IPS-20b (cell line): ENCODE data around the gene RARB.
A peak's percentile ranks its signal among the peaks of the same experiment; 100 is the strongest.

Experiments
- H3K27ac ChIP-seq: one replicate; pipeline ENCODE4 v1.5.1; 2013; ENCODE audit warnings: low read length
- H3K27me3 ChIP-seq: 2 replicates; pipeline ENCODE4 v1.6.1; 2013; ENCODE audit warnings: mild to moderate bottlenecking, low read length, inconsistent platforms; ENCODE audit not compliant: insufficient read depth
- H3K36me3 ChIP-seq: 2 replicates; pipeline ENCODE4 v1.6.1; 2013; ENCODE audit warnings: low read depth, mild to moderate bottlenecking, inconsistent platforms, low read length, moderate library complexity; ENCODE audit not compliant: insufficient read depth
- H3K4me1 ChIP-seq: 2 replicates; pipeline ENCODE4 v1.6.1; 2013; ENCODE audit warnings: mild to moderate bottlenecking, control low read depth, inconsistent platforms, low read length, moderate library complexity; ENCODE audit not compliant: insufficient read depth
- H3K4me3 ChIP-seq: 2 replicates; pipeline ENCODE4 v1.5.1; 2013; ENCODE audit warnings: mild to moderate bottlenecking, low read length, inconsistent platforms
- H3K9ac ChIP-seq: 2 replicates; pipeline ENCODE4 v1.6.1; 2013; ENCODE audit warnings: low read depth, mild to moderate bottlenecking, inconsistent platforms, low read length, moderate library complexity
- H3K9me3 ChIP-seq: 2 replicates; pipeline ENCODE4 v1.6.1; 2013; ENCODE audit warnings: mild to moderate bottlenecking, low read depth, low read length, inconsistent platforms; ENCODE audit not compliant: insufficient read depth

The RARB gene

DNA sequence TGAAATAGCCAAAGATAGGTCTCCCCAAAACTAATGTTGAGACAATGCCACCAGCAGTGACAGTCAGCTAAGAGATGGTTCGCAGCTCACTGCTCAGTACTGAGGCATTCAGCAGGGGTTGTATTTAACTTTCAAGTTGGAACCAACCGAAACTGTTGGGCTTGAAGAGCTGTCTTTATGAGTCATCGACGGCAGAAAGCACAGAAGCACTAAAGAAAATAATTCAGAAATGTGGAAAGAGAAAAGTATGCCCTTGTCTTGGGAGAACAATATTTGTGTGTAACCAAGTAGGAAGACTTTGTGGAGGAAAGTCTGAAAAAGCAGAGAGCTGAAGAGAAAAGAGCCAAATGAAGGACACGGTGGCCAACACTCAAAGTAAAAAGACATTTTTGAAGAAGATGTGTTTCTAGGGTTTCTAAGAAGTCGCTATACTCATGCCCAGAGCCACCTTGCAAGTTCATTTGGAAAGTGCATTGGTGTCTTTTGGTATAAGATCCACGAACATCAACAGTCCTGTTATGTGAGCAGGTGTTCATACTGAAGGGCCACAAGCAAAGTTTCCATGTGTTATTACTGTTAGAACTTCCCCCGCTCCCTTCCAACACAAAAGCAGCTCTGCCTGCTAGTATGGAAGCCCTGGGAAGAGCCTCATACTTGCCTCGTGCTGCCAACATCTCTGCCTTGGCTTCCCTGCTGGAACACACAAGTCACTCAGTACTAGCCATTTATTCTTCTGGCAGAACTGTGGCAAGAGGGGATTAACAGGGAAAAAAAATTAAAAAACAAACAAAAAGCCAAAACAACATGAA is 4.1 kb upstream of the RARB start:
- H3K4me1 ChIP-seq = peaks cover 51% of the 10 kb centered on the region
- H3K36me3 ChIP-seq = no peaks in the 10 kb centered on the region
- no peak overlapping the region for H3K27ac ChIP-seq
- H3K4me3 ChIP-seq = no peak overlapping the region
- 0 out of 2 replicates have a peak overlapping the region, but pooled peaks have one; percentile 6 for H3K9ac ChIP-seq
- peaks cover 20% of the 10 kb centered on the region for H3K27me3 ChIP-seq
- no peaks in the 10 kb centered on the region for H3K9me3 ChIP-seq

DNA sequence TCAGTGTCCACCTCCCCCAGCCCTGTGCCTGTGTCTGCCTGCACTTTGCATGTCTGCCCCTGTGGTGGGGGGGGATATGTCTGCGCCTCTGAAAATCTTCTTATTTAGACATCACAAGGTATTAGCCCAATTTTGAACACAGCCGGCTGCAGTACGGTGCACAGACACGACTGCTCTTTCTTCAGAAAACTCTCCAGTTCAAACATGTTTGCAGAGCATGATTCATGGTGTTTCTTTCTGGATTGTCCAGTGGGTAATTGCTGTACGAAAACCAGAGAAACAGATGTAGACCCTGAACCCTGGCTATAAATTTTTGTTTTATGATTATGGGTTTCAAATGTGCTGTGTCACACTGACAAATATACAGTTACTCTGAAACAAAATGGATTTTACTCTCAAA is 3.4 kb upstream of the RARB start:
- H3K4me1 ChIP-seq = peaks cover 45% of the 10 kb centered on the region
- no peaks in the 10 kb centered on the region for H3K9me3 ChIP-seq
- H3K27ac ChIP-seq = no peak overlapping the region
- no peak overlapping the region for H3K4me3 ChIP-seq
- H3K36me3 ChIP-seq = no peaks in the 10 kb centered on the region
- 0 out of 2 replicates have a peak overlapping the region, but pooled peaks have one; percentile 6 for H3K9ac ChIP-seq
- H3K27me3 ChIP-seq = peaks cover 24% of the 10 kb centered on the region

DNA sequence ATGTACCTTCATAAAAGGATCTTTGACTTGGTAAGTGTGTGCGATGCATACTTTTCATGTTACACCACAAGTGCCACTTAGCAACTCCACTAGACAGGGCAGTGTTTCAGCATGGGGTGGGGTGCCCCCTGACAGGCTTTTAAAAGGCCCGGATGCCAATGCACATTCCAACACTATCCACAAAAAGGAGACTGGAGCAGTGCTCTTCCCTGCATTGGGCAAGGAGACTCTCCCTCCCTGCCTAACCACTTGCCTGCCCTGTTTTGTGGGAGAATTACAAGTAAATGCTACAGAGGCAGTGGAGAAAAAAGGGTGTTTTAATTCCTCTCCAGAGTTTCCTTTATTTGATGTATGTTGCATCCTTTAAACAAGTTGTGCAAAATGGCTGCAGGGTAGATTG is 1.7 kb upstream of the RARB start:
- Histone ChIP-seq H3K36me3 (no peaks in the 10 kb centered on the region), H3K9me3 (no peaks in the 10 kb centered on the region), H3K27me3 (peaks cover 24% of the 10 kb centered on the region), H3K27ac (no peak overlapping the region), H3K4me3 (no peak overlapping the region), H3K4me1 (peaks cover 35% of the 10 kb centered on the region), H3K9ac (no peak overlapping the region)

- Histone ChIP-seq H3K27ac (no peak overlapping the region), H3K4me1 (peaks cover 39% of the 10 kb centered on the region), H3K4me3 (peak overlapping the region; percentile 71)
Observed at GRCh38 chr3:25427155-25427554, 908 bp upstream of the RARB start.

GRCh38 chr3:25427563-25427941 is 511 bp upstream of the RARB start:
- Histone ChIP-seq H3K4me3 (peak overlapping the region; percentile 71), H3K9ac (peak overlapping the region; percentile 17; the same call in 1 of the 2 replicates), H3K4me1 (peaks cover 41% of the 10 kb centered on the region), H3K9me3 (no peaks in the 10 kb centered on the region), H3K27ac (no peak overlapping the region), H3K36me3 (no peaks in the 10 kb centered on the region), H3K27me3 (peaks cover 24% of the 10 kb centered on the region)

More at GRCh38 chr3:25427155-25427554, 908 bp upstream of the RARB start:
- Histone ChIP-seq H3K36me3 (no peaks in the 10 kb centered on the region), H3K9ac (peak overlapping the region; percentile 17; the same call in 1 of the 2 replicates), H3K9me3 (no peaks in the 10 kb centered on the region), H3K27me3 (peaks cover 24% of the 10 kb centered on the region)

GRCh38 chr3:25428789-25429335 is 799 bp downstream of the RARB start:
- no peak overlapping the region for H3K9ac ChIP-seq
- no peak overlapping the region for H3K27ac ChIP-seq
- peaks cover 24% of the 10 kb centered on the region for H3K27me3 ChIP-seq
- H3K4me1 ChIP-seq = peaks cover 38% of the 10 kb centered on the region
- no peaks in the 10 kb centered on the region for H3K36me3 ChIP-seq
- peak overlapping the region; percentile 71 for H3K4me3 ChIP-seq
- H3K9me3 ChIP-seq = no peaks in the 10 kb centered on the region

DNA sequence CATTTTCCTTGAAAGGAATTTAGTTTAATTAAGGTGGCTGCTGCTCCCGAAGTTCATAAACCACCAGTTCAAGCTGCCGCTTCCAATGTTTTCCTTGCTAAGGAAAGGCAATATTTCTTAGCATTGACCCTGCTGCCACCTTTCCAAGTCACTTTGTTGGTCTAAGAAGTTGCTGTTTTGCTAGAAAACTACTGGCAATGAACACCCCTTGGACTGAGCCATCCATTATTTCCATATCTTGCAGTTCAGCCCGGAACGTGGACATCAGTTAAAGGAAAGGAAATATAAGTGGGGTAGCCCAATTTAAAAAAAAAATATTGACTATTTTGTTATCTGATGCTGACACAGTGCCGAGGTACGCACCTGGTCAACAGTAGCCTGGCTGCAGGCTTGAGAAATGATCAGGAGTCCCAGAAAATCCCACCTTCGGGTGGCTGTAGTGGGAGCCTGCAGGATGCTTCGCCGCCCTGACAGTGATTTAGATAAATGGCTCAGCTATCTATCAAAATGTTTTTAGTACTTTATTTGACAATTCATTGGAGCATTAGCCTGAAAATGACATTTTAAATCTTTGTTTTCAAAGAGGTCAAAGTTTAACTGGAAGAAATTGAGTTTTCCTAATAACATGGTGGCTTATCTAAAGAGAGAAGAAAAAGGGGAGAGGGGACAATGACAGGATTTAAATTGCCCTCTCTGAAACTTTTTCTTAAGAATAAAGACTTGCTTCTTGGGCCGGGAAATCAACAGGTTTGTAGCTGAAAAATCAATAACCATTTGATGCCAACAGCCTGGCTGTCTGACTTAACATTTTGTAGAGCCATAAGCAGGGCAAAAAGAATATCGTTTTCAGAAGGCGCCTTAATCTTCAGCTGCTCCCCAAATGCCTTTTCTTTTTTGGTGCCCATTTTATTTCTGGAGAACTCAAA is 1.6 kb downstream of the RARB start:
- Histone ChIP-seq H3K9ac (no peak overlapping the region), H3K4me1 (peaks cover 30% of the 10 kb centered on the region), H3K9me3 (no peaks in the 10 kb centered on the region), H3K36me3 (no peaks in the 10 kb centered on the region), H3K27ac (no peak overlapping the region), H3K4me3 (peak overlapping the region; percentile 71; the same call in 1 of the 2 replicates), H3K27me3 (peaks cover 24% of the 10 kb centered on the region)

GRCh38 chr3:25430287-25430934 is 2.3 kb downstream of the RARB start:
- H3K27me3 ChIP-seq = peaks cover 24% of the 10 kb centered on the region

GRCh38 chr3:25430935-25431770 is 3.1 kb downstream of the RARB start:
- peaks cover 24% of the 10 kb centered on the region for H3K27me3 ChIP-seq
- H3K27ac ChIP-seq = no peak overlapping the region
- no peak overlapping the region; the same call in 1 of the 2 replicates for H3K4me3 ChIP-seq
- H3K36me3 ChIP-seq = no peaks in the 10 kb centered on the region
- H3K9me3 ChIP-seq = no peaks in the 10 kb centered on the region
- H3K4me1 ChIP-seq = peaks cover 17% of the 10 kb centered on the region; the same call in 1 of the 2 replicates
- no peak overlapping the region for H3K9ac ChIP-seq

More at GRCh38 chr3:25430287-25430934, 2.3 kb downstream of the RARB start:
- Histone ChIP-seq H3K9me3 (no peaks in the 10 kb centered on the region), H3K27ac (no peak overlapping the region), H3K9ac (no peak overlapping the region), H3K4me3 (no peak overlapping the region; the same call in 1 of the 2 replicates), H3K36me3 (no peaks in the 10 kb centered on the region), H3K4me1 (peaks cover 24% of the 10 kb centered on the region)

DNA sequence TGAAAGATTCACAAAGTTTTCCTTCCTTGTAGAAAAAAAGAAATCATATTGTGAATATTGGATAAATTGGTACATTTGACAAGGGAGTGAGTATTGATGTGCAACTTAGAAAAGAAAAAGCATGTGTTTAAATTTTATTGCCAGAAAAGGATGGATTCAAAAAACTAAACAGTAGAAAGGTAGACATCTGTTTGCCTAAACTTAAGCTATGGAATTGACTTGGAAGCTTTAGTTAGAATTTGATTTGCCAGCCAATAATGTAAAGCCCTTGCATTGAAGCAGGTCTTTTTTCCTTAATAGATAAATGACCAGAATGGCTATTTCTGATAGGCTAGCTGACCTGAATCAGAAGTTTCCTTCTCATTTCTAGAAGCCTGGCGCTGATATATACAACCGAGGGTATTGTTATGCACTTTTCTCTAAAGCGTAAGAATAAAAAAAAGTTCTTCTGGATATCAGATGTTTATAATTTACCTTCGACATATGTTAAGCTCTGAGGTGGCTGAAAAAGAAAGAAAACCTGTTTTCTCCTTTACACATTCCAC is 4.2 kb downstream of the RARB start:
- Histone ChIP-seq H3K9ac (no peak overlapping the region), H3K9me3 (no peaks in the 10 kb centered on the region), H3K36me3 (no peaks in the 10 kb centered on the region), H3K27me3 (peaks cover 18% of the 10 kb centered on the region), H3K4me1 (peaks cover 11% of the 10 kb centered on the region; the same call in 1 of the 2 replicates), H3K27ac (no peak overlapping the region), H3K4me3 (no peak overlapping the region)
